Activated T-cell treated with anti-CD3 and anti-CD28 coated beads, Interleukin-2, amount 50 U/mL, for 24 hours (primary cell): ENCODE data around the gene CDC16.

ENCODE experiments used
- DNase-seq: peaks from one replicate; pipeline ENCODE4 v3.0.0-alpha.2; 2020
- H3K27ac Mint-ChIP-seq: 2 replicates; pipeline ENCODE4 v1.8.0; 2020; ENCODE audit warnings: mild to moderate bottlenecking, mixed read lengths
- H3K27me3 Mint-ChIP-seq: 2 replicates; pipeline ENCODE4 v1.8.0; 2020; ENCODE audit warnings: mixed read lengths
- H3K36me3 Mint-ChIP-seq: 2 replicates; pipeline ENCODE4 v1.8.0; 2020; ENCODE audit warnings: low read depth, mixed read lengths
- H3K4me1 Mint-ChIP-seq: 2 replicates; pipeline ENCODE4 v1.8.0; 2020; ENCODE audit warnings: low read depth, mixed read lengths
- H3K4me3 Mint-ChIP-seq: 2 replicates; pipeline ENCODE4 v1.8.0; 2020; ENCODE audit warnings: mild to moderate bottlenecking, moderate library complexity, mixed read lengths
- H3K9me3 Mint-ChIP-seq: 2 replicates; pipeline ENCODE4 v1.8.0; 2020; ENCODE audit warnings: mixed read lengths

The CDC16 gene

DNA sequence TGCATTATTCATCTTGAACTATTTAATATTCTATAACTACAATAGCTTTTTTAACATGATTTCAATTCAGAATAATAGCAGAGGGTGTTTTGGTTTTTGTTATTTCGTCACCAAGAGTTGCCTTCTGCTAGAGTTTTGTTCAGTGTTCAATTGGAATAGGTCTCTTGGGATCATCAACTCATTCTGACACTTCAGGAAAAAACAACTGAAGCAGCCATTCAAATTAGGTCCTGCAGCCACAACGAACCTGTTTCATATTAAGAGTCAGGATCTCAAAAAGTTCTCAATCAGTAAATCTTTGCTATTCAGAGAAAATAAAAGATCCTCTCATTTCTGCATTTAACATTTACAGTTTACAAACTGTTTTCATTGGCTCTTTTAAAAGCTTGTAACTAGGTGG is 77.2 kb downstream of the CDC16 start:
- no peak for DNase-seq
- Mint-ChIP-seq H3K4me1 (peaks cover 30% of the 10 kb centered on the region), H3K27me3 (no peaks in the 10 kb centered on the region), H3K36me3 (peaks cover 28% of the 10 kb centered on the region), H3K9me3 (no peaks in the 10 kb centered on the region), H3K4me3 (no peak overlapping the region), H3K27ac (no peak overlapping the region)

DNA sequence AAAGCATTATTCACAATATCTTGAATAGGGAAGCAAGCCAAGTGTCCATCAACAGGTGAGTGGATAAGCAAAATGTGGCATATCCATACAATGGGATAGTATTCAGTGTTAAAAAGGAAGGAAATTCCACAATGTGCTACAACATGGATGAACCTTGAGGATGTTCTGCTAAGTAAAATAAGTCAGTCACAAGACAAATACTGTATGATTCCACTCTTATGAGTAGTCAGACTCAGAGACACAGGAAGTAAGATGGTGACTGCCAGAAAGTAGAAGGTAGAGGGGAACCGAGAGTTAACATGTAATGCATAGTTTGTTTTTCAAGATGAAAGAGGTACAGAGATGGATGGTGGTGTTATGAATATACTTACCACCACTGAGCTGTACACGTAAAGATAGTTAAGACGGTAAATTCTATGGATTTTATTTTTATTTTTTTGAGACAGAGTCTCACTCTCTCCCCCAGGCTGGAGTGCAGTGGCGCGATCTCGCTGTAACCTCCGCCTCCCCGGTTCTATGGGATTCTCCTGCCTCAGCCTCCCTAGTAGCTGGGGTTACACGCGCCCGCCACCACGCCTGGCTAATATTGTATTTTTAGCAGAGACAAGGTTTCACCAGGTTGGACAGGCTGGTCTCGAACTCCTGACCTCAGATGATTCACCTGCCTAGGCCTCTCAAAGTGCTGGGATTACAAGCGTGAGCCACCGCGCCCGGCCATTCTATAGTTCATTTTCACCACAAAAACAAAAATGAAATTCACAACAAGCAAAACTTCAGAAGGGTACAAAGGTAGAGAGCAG is 78.6 kb downstream of the CDC16 start:
- Mint-ChIP-seq H3K9me3 (no peaks in the 10 kb centered on the region), H3K36me3 (peaks cover 31% of the 10 kb centered on the region), H3K4me1 (peaks cover 40% of the 10 kb centered on the region), H3K27me3 (no peaks in the 10 kb centered on the region), H3K27ac (peak overlapping the region; percentile 95), H3K4me3 (peak overlapping the region; percentile 80)
- DNase-seq = peak; percentile 64

DNA sequence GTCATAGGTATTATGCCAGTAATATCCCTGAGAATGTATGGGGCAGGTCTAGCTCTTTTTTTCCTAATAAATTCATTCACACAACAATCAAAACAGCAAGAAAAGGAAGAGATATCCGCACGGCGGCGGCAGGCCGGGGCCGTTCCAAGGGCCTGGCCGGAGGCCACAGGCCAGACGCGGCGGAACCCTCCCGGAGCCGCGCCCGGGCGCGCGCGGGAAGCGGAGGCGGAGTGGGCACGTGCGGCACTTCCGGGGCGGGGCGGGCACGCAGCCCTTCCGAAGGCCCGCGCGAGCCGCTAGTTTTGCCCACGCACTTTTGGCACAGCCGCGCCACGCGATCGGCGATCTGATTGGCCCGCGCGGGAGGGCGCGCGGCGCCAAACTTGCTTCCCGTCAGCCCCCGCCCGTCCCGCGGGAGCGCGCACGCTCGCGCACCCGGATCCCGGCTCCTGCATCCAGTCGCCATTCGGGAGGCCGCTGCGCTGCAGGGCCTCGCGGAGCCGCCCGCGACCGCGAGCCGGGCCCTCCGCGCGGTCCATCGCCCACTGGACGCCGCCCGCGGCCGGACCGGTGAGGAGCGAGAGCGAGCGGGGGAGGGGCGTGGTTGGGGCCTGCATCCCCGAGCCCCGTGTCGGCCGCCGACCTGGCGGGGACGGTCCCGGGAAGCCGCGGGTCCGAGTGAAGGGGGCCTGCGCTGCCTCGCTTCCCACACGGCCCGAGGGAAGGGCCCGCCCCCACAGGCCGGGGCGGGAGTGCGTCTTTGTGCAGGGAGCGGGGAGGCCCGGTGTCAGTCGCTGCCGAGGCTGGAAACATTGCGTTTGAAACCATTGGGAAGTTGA is 79.6 kb downstream of the CDC16 start, which contains the start of gene CHAMP1:
CHAMP1 (plus strand) TSS at position 430 of the 839 bp plus-strand sequence. CDS start 9,340 bp downstream, outside the sequence.
- Mint-ChIP-seq H3K36me3 (peaks cover 42% of the 10 kb centered on the region), H3K9me3 (no peaks in the 10 kb centered on the region), H3K4me1 (peaks cover 49% of the 10 kb centered on the region), H3K27ac (peak within 1 kb of the TSS; percentile 95), H3K27me3 (no peaks in the 10 kb centered on the region), H3K4me3 (peak within 1 kb of the TSS; percentile 91)
- peak; percentile 96 for DNase-seq

DNA sequence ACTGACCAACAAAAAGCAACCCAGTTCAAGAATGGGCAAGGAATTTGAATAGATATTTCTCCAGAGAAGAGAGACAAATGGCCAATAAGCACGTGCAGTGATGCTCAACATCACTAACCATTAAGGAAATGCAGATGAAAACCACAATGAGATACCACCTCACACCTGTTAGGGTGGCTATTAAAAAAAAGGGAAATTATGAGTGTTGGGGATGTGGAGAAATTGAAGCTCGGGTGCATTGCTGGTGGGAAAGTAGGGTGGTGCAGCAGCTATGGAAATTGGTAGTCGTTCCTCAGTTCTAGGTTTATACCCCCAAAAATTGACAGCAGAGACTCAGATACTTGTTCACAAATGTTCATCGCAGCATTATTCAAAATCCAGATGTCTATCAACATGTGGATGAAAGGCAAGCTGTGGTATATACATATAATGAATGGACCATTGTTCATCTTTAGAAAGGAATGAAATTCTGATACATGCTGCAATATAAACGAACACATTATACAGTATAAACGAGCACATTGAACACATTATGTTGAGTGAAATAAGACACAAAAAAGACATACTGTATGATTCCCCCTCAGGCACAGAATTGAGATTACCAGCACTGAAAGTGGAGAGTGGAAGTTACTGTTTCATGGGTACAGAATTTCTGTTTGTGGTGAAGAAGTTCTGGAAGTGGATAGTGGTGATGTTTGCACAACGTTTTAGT is 80.5 kb downstream of the CDC16 start:
- peaks cover 58% of the 10 kb centered on the region for H3K4me1 Mint-ChIP-seq
- DNase-seq = no peak
- H3K36me3 Mint-ChIP-seq = peaks cover 51% of the 10 kb centered on the region
- H3K27me3 Mint-ChIP-seq = no peaks in the 10 kb centered on the region
- peak overlapping the region; percentile 91 for H3K4me3 Mint-ChIP-seq
- H3K9me3 Mint-ChIP-seq = no peaks in the 10 kb centered on the region
- peak overlapping the region; percentile 95 for H3K27ac Mint-ChIP-seq

DNA sequence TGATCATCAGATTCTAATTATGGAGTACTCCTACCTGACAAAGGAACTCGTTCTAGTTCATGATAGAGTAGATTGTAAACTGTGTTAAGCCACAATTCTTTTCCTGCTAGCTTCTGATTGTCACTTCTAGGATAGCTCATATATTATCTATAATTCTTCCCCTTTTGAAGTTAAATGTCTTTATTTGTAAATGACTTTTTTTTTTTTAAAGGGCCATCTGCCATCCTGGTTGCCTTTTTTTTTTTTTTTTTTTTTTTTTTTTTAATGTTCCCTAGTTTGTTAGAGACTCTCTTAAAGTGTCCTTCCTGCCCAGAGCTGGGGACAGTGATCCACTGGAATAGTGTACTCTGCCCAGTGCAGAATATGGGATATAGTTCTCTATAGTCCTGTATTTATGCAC is 83.9 kb downstream of the CDC16 start:
- Mint-ChIP-seq H3K9me3 (no peaks in the 10 kb centered on the region), H3K4me3 (peak overlapping the region; percentile 28), H3K27me3 (no peaks in the 10 kb centered on the region), H3K4me1 (peaks cover 69% of the 10 kb centered on the region), H3K36me3 (peaks cover 84% of the 10 kb centered on the region), H3K27ac (peak overlapping the region; percentile 74)
- DNase-seq = no peak

DNA sequence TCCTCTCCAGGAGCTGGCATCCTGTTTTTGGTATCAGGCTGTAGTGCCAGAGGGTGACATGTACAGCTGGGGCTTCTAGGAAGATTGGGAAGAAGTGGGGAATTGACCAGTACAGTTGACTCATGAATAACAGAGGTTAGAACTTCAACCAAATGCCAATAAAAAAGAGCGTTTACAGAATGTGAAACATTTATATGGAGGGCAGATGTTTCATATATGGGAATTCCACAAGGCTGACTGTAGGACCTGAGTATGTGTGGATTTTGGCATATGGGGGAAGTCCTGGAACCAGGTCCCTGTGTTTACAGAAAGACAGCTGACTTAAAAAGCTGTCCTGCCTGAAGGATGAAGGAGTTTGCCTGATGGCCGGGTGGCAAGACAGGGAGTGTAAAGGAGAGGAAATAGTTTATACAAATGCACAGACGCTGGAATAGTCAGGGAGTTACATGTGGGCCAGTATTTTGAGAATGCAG is 84.8 kb downstream of the CDC16 start:
- H3K4me3 Mint-ChIP-seq = no peak overlapping the region
- H3K9me3 Mint-ChIP-seq = no peaks in the 10 kb centered on the region
- H3K27me3 Mint-ChIP-seq = no peaks in the 10 kb centered on the region
- H3K4me1 Mint-ChIP-seq = peaks cover 74% of the 10 kb centered on the region
- peak overlapping the region; percentile 74 for H3K27ac Mint-ChIP-seq
- peaks cover 93% of the 10 kb centered on the region for H3K36me3 Mint-ChIP-seq
- DNase-seq = no peak

DNA sequence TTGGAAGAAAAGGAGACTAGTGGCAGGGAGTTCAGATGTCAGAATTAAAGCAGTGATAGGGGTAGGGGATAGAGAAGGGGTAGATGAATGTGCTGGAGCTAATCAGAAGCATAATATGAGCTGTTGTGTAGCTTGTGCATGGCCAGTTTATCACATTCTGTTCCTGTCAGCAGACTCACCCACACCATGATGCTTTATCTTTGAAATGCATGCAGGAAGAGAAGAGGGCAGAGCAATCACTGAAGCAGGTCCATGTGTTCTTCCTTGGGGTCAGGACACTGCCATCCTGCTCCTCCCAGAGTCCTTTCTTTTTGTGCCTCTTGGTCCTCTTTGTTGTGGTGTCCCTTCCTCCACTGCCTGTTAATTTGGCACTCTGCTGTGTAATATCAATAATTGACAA is 85.4 kb downstream of the CDC16 start:
- Mint-ChIP-seq H3K36me3 (peaks cover 94% of the 10 kb centered on the region), H3K9me3 (no peaks in the 10 kb centered on the region), H3K27me3 (no peaks in the 10 kb centered on the region), H3K4me3 (no peak overlapping the region), H3K27ac (peak overlapping the region; percentile 74), H3K4me1 (peaks cover 77% of the 10 kb centered on the region)
- no peak for DNase-seq

DNA sequence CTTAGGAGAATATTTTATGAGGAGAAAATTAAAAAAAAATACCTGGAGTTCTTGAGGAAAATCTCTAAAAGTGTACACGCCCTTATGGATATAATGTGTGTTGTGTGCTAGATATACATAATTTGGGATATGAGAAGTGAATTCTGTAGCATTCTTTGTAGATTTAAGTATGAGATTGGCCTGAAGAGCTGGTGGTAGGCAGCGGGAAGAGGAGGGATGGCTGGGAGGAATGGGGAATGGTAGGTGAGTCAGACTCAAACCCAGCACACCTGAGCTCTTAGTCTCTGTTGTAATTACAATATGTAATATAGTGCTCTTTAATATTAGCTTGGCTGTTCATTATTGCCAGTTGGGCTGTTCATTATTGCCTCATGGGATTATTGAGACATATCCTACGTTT is 86.6 kb downstream of the CDC16 start:
- Mint-ChIP-seq H3K9me3 (no peaks in the 10 kb centered on the region), H3K4me3 (no peak overlapping the region), H3K27ac (peak overlapping the region; percentile 31), H3K27me3 (no peaks in the 10 kb centered on the region), H3K36me3 (peaks cover 96% of the 10 kb centered on the region), H3K4me1 (peaks cover 80% of the 10 kb centered on the region)
- DNase-seq = no peak
